GM18499 (cell line): Measurements from ENCODE around the gene RBMS1.

Experiments
- ATAC-seq: cut with Tn5 transposase; IDR thresholded peaks from one replicate; pipeline ENCODE4 v1.9.1; 2021; ENCODE audit warnings: moderate number of reproducible peaks; ENCODE audit not compliant: insufficient read depth, unreplicated experiment

The RBMS1 gene

GRCh38 chr2:160291382-160291781 is 202.2 kb downstream of the RBMS1 start:
- ATAC-seq: no peak

- ATAC-seq: no peak
These were observed 203.0 kb downstream of the RBMS1 start for GRCh38 chr2:160290598-160290997.

- ATAC-seq: no peak
These were observed 203.8 kb downstream of the RBMS1 start for GRCh38 chr2:160289831-160290230.

- no peak for ATAC-seq
These were observed 204.5 kb downstream of the RBMS1 start for GRCh38 chr2:160289126-160289525.

- ATAC-seq: no peak
These were observed 205.3 kb downstream of the RBMS1 start for GRCh38 chr2:160288324-160288723.

- no peak for ATAC-seq
These were observed 206.1 kb downstream of the RBMS1 start for GRCh38 chr2:160287476-160287875.

- no peak for ATAC-seq
These were observed 207.1 kb downstream of the RBMS1 start for GRCh38 chr2:160286551-160286950.

- no peak for ATAC-seq
These were observed 209.9 kb downstream of the RBMS1 start for GRCh38 chr2:160283675-160284074.

GRCh38 chr2:160282063-160282580 is 211.5 kb downstream of the RBMS1 start:
- ATAC-seq: no peak

- no peak for ATAC-seq
These were observed 212.4 kb downstream of the RBMS1 start for GRCh38 chr2:160281213-160281612.

GRCh38 chr2:160279813-160280465 is 213.7 kb downstream of the RBMS1 start:
- ATAC-seq: no peak

GRCh38 chr2:160278879-160279177 is 214.8 kb downstream of the RBMS1 start:
- ATAC-seq: no peak

- ATAC-seq: peak; percentile 87
These were observed 215.3 kb downstream of the RBMS1 start for GRCh38 chr2:160278101-160278878.

- ATAC-seq: no peak
These were observed 216.5 kb downstream of the RBMS1 start for GRCh38 chr2:160277151-160277550.

- ATAC-seq: no peak
These were observed 218.0 kb downstream of the RBMS1 start for GRCh38 chr2:160275656-160276055.

GRCh38 chr2:160271171-160272086 is 222.2 kb downstream of the RBMS1 start:
- ATAC-seq: no peak

GRCh38 chr2:160270571-160271113 is 223.0 kb downstream of the RBMS1 start:
- no peak for ATAC-seq

GRCh38 chr2:160269803-160270570 is 223.6 kb downstream of the RBMS1 start:
- ATAC-seq: peak; percentile 76

- no peak for ATAC-seq
These were observed 224.2 kb downstream of the RBMS1 start for GRCh38 chr2:160269365-160269764.
